PC-9 (cell line): ENCODE data around the gene RBM24.

Experiments
- CTCF ChIP-seq: fragments of 200-600 bp; sonication (generic); conservative IDR thresholded peaks from 2 replicates; pipeline ENCODE4 v1.6.1; 2017; ENCODE audit warnings: mixed run types, antibody characterized with exemption, mild to moderate bottlenecking, moderate library complexity
- EZH2 ChIP-seq: fragments of 200-600 bp; sonication (generic); IDR thresholded peaks from 2 replicates; pipeline ENCODE4 v1.8.0; 2017; ENCODE audit warnings: antibody characterized with exemption, low read depth

GRCh38 chr6:17242087-17242486 is 39.1 kb upstream of the RBM24 start:
- TF ChIP-seq CTCF, result no peak
- no peak for TF ChIP-seq EZH2
